Cardiac septum (tissue), 1 donor: ENCODE data around the gene DGKD. TPM values are rescaled to one million over a fixed set of nuclear protein-coding genes. Genes with fewer than 3 reads are reported as not detected.
A peak's percentile ranks its signal among the peaks of the same experiment; 100 is the strongest.
"Not testable (repeated sequence)": the region's sequence is repeated elsewhere in the genome, so short reads cannot be mapped to it uniquely, and the experiment has no call there.

ENCODE experiments used
- DNase-seq: peaks from one replicate; pipeline ENCODE4 v3.0.0-alpha.2; 2020; ENCODE audit warnings: low spot score
- intact Hi-C: fragments of 100-400 bp; cut with DNase I; formaldehyde crosslinking; loops from one replicate; pipeline ENCODE4 v1.14.0; 2022
- total RNA-seq: library from RNA; stranded (reverse); fragmentation: NEBNext Ultra II Directional; extraction: Animal tissue kit (Norgen Biotek cat#: 25700); gene quantifications from one replicate; pipeline ENCODE4 v1.2.1, GENCODE V29; 2021
- donor health status: DM: no; HTN: no; CAD: no.

DGKD gene
- total RNA-seq, 1 donor from 2014 or later, result 100 TPM

DNA sequence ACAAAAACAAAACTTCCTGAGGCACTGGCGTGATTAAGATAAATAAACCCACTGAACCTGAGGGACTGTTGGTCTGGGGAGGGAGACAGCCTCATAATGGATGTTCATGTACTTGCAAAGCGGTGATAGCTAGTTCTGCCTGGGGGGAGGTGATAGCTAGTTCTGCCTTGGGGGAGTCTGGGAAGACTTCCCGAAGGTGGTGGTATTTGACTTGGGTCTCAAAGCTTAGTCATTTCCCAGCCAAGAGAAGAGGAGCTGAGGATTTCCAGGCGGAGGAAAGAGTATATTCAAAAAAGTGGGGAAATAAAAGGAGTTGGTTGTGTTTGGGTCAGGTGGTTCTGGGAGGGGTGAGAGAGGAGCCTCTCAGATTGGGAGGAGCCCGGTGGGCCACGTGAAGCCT lies 24.7 kb downstream of the DGKD start:
- intact Hi-C loops, result no loop called here
- no peak for DNase-seq

DNA sequence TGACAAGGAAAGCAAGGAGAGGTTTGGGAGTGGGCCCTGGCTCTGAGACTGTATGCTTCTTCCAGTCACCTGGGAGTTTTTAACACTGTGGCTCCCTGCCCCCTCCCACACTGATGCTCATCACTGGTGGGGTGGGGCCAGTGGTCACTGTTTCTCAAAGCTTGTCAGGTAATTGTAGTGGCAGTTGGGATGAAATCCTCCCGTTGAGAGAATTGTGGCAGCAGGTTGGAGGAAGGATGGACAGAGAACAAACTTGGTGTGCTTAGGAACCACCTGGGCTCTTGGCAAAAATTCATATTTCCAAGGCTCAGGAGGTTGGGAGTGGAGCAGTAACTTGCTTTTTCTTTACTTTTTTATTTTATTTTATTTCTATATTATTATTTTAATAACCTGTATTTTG lies 25.1 kb downstream of the DGKD start:
- no peak for DNase-seq
- intact Hi-C loops, result no loop called here

DNA sequence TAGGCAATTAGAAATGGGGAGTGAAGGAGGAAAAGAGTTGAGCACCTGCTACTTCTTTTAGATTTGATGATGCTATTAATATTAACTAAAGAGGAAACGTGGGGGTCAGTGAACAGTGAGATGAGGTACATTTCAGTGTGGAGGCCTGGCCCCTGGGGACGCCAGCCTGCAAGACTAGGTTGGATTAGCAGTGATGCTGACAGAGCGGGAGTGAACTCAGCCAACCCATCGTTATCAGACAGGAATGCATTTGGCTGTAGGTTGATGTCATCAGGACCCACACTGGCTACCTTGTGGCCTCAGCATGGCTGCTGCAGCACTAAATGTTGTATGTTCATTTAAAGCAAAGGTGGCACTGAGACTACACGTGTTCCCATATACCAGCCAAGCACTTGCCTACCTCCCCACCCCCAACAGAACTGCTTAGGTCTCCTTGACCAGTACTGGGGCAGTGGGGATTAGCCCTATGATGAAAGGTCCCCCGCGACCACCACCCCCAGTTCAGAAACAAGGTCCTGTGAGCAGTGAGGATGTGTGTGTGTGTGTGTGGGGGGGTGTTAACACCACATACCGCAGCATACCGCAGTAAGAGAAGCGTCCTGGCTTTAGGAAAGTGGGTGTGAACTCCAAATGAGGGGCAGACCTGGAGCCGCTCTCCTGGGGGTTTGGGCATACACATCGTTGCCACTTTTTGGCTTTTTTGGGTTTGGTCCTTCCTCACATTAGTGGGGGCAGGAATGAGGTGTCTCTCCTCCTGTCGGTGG lies 26.0 kb downstream of the DGKD start:
- intact Hi-C loops, result no loop called here
- no peak for DNase-seq

DNA sequence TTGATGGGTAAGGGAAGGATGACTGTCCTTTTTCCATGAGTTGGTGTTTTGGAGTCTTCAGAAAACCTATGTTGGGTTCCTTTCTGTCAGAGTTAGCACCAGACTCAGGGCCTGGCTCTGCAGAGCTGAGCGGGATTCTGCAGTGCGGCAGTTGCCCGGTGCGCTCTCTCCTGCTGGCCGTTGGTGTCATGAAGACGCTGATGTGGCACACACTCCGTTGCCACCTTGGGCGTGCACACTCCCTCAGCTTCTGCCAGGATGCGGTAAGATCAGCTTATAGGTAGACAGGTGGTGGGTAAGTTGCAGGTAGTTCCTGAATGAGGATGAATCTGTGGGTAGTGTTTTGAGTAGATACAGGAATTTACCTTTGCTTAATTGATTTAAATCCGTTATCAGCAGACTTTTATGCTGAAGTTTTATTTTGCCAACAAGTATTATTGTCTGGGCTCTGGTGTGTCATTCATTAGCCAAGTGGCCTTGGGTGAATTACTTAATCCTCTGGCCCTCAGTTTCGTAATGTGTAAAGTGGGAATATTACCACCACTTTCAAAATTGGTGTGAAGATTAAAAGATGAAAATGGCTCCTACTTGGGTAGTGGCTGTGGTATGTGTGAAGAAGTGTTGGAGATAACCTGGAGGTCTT lies 26.8 kb downstream of the DGKD start:
- intact Hi-C loops, result no loop called here
- no peak for DNase-seq

DNA sequence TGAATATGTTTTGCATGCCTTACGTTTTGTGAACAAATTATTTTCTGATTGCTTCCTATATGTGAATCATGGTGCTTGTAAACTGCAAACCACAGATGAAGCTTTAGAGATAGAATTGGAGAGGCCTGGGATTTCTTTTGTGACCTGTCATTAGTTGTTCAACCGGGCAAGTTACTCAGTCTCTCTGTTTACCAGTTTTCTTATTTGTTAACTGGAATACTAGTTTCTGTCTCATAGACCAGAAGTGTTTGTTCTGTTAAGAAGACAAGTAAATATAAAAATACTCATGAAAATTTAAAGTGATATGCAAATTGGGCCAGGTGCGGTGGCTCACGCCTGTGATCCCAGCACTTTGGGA lies 27.3 kb downstream of the DGKD start:
- intact Hi-C loops, result no loop called here

DNA sequence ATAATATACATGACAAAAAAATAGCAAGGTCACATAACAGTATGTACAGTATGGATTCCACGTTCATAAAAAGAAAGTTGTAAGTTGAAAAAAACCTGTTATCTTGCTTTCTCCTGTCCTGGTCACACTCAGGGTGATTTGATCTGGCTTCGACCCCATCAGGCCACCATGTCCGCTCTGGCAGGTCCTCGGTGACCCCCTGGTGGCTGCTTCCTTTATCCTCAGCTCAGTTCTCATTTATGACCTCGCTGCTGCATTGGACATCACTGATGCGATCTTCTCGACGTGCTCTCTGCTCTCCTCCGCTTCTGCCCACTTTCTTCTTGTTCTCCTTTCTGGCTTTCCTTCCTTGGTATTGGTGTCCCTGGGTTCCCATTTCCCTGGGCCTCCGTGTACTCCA lies 29.7 kb downstream of the DGKD start:
- no peak for DNase-seq
- intact Hi-C loops, result no loop called here

More for the DNA sequence above, 27.3 kb downstream of the DGKD start:
- DNase-seq, result no peak

DNA sequence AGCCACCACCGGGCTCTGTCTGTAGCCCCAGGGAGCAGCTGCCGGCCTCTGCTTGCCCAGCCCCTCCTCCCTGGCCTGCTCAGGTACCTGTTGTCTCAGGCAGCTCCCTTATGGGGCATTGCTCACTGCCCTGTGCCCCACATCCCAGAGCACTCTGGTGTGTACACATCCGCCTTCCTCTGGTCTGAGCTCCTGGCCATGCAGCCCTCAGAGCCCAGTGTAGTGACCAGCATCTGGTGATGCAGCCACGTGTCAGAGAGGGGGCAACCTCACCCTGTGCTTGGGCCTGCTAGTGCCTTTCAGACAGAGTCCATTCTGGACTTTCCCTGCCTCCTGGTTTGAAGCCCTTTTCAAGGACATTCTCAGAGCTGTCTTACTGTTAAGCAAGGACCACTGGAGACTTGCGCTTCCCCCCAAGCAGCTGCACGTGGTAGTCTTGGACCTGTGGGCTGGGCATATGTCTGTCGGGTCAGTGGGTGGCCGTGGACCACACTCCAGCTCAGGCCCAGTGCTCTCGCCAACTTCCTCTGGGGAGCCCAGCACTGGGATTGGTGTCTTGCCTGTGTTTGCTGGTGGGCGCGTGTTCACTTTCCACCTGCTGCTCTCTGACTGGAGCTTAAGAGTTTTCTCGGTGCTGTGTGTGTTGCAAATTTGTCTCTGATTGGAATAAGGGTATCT lies 30.7 kb downstream of the DGKD start:
- no peak for DNase-seq
- intact Hi-C loops, result no loop called here

DNA sequence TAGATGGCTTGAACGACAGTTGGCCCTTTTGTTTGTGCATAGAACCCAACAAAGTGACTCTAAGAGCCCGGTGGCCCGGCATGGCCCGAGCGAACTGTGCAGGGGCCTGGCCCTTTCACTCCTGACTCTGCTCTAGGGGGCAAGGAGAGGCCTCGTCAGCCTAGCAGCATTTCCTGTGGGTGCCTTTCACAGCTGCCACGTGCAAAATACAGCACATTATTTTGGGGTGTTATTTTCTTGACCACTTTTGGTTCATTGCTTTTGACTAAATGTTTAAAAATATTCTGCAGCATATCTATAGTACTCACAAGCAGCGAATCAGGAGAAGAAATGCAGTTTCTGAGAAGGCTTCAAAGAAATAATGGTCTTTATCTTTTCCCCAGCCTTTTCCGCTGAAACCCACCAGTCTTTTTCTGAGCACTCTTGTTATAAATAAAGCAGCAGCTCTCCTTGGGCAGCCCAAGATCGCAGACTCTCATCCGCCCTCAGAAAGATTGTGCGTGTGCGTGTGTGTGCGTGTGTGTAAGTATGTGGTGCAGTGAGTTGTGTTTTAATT lies 31.3 kb downstream of the DGKD start:
- intact Hi-C loops, result loop anchor here (2.0 kb wide), 2 partner anchors 23 to 31 kb away; partner anchors contain the start of gene DGKD
- no peak for DNase-seq

DNA sequence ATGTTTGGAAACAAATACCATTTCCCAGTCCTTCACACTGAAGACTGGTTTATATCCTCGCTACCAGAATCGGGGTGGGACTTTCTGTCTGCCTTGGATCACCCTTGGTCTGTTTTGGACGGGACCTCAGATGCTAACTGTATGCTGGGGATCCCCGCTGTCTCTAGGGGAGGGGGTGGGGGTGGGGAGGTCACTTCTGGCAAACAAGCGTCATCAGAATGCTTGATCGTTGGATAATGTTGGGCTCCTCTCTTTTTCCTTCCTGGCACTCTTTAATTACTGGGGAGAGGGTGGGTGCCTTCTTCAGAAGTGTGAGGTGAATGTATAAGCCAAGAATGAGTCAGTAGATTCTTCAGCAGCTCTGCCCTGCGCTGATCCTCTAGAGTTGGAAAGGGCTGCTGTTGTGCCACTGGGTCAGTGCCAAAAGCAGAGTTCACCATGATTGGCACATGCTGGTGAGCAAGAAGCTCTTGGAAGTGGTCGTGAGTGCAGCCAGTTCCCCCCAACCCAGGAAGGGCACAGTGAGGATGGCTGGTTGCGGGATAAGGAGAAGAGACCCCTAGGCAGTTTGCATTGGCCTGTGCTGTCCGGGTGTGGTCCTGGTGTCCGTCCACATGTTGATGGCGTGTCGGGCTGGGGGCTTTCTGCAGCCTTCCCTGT lies 32.2 kb downstream of the DGKD start:
- DNase-seq, result no peak
- intact Hi-C loops, result loop anchor here (2.0 kb wide), 2 partner anchors 22 to 32 kb away; partner anchors contain the start of gene DGKD

DNA sequence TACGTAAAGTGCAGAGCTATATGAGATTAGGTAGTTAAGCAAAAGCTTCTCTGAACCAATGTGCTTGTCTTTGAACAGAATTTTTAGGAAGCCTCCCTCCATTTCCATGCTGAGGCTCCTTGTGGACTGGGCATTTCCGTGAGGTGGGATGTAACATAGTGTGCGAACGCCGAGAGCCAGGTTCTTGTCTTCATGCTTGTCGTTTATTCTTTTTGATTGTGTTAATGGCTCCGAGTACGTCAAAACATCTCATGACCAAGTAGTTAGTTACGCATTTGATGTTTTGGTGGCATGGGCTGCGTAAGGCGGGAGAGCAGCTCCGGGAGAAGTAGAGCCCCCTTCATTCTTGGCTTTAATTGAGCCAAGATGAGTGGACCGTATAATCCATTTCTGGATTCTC lies 32.9 kb downstream of the DGKD start:
- no peak for DNase-seq
- intact Hi-C loops, result loop anchor here (2.0 kb wide), 2 partner anchors 22 to 32 kb away; partner anchors contain the start of gene DGKD

DNA sequence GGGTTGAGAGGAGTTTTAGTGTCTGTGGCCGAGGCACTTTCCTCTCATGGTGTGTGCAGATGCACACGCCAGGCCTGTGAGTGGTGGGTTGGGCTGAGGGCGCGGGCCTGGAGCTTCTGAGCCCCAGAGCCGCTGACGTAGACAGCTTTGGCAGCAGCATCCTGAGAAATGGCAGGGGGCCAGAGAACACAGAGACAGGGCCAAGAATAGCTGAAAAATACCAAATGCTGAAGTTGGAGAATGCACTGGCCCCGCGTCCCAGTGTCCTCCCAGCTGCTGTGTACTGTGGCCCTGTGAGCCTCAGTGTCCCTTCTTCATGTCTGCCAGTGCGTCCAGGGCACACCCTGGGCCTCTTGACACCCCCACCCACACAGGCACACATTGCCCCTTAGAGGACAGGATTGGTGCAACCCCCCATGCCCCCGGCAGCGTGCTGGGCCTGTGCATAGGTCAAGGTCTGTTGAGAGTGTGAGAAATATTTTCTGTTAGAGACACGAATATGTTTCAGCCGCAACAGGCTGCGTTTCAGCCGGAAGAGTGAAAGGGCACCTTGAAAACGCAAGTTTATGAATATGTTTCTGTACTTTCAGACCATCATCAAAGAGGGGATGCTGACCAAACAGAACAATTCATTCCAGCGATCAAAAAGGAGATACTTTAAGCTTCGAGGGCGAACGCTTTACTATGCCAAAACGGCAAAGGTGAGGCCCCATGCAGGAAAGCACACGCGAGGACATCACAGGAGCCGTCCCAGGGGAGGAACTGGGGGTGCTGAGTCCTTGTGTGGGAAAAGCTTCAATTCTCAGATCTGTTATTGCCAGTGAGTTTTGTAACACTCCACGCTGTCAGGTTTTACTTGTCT lies 33.6 kb downstream of the DGKD start:
- DNase-seq, result peak; percentile 92
- intact Hi-C loops, result loop anchor here (2.0 kb wide), 2 partner anchors 21 to 33 kb away; partner anchors contain the start of gene DGKD

DNA sequence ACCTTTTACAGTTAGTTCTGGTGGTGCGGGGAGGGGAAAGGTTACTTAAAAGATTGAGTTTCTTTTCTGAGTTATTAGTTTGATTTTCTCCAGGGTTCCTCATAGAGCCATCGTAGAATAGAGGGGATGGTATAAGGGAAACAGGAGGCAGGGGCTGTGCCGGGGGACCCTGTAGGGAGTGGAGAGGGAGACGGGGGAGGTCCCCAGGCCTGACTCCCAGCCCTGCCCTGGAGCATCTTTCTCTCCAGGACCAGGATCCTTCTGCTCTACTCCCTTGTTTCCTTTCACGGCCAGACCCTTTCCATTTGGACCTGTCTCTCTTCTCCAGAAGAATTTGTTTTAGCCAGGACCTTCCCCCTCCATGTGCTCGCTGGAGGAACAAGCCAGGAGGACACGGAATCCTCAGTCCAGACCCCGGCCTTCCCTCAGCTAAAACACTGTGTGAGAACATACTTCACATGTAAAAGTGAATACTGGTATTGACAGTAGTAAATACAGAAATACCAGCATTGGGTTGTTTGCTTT lies 35.4 kb downstream of the DGKD start:
- DNase-seq, result no peak
- intact Hi-C loops, result no loop called here

DNA sequence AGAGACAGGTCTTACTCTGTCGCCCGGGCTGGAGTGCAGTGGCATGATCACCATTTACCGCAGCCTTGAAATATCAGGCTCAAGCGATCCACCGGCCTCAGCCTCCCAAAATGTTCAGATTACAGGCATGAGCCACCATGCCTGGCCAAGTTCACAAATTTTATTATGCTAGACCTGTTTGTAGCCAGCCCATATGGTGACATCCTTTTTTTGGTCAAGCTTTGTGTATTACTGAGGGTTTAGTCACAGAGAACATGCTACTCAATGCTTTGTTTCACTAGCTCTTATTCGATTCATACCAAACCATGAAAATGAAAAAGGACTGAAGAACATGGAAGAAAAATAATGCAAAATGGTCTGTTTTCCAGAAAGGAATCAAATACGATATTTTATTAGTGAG lies 41.4 kb downstream of the DGKD start:
- intact Hi-C loops, result no loop called here
- DNase-seq, result no peak

DNA sequence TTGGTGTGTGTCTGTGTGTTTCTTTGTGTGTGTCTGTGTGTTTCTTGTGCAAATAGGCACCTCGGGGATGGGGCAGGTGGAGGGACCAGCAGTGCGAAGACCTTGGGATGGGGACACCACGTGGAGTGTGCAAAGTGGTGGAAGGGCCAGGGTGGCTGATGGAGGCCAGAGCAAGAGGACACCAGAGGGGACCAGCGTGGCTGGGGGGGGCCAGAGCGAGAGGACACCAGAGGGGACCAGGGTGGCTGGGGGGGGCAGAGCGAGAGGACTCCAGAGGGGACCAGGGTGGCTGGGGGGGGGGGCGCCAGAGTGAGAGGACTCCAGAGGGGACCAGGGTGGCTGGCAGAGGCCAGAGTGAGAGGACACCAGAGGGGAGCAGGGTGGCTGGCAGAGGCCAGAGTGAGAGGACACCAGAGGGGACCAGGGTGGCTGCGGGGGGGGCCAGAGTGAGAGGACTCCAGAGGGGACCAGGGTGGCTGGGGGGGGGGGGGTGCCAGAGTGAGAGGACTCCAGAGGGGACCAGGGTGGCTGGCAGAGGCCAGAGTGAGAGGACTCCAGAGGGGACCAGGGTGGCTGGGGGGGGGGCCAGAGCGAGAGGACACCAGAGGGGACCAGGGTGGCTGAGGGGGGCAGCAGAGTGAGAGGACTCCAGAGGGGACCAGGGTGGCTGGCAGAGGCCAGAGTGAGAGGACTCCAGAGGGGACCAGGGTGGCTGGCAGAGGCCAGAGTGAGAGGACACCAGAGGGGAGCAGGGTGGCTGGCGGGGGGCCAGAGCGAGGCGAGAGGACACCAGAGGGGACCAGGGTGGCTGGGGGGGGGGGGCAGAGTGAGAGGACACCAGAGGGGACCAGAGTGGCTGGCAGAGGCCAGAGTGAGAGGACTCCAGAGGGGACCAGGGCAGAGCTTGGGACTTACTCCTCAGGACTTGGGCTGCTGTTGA lies 42.7 kb downstream of the DGKD start:
- intact Hi-C loops, DNase-seq: not testable (repeated sequence)

DNA sequence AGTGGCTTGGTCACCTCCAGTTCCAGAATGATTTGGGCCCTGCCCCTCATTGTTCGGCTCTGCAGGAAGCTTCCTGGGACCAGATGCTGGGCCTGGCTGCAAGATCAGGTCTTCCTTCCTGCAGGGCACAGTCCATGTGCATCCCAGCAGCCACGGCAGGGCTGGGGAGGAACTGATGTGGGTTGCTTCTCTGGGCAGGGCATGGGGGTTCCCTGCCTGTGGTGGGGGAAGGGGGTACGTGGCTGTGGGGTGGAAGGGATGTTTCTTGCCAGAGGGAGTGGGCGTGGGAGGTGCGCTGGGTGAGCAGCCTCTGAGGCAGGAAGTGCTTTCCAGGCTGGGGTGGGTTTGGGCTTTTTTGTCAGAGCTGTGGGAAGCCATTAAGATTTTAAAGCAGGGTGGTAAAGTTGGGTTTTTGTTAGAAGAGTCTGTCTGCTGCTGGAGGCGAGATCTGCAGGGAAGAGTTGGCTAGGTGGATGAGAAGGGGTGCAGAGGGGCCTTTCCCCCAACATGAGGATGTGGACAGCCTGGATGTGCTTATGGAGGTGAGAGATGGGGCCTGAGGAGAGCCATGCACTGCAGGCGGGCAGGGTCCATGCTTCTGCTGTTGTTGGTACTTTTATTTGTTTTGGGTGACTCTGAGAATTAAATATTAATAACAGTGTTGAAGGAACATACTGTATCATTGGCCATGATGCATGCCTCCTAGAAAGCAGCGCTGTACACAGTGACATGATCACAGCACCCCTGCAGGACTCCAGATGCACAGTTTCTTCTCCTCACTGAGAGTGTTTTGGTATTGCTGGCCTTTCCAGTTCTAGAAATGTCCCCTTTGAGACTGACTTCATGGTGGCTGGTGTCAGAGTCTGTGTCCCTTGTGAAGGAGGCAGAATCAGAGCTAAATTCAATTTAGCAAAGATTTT lies 45.3 kb downstream of the DGKD start:
- DNase-seq, result no peak
- intact Hi-C loops, result no loop called here

DNA sequence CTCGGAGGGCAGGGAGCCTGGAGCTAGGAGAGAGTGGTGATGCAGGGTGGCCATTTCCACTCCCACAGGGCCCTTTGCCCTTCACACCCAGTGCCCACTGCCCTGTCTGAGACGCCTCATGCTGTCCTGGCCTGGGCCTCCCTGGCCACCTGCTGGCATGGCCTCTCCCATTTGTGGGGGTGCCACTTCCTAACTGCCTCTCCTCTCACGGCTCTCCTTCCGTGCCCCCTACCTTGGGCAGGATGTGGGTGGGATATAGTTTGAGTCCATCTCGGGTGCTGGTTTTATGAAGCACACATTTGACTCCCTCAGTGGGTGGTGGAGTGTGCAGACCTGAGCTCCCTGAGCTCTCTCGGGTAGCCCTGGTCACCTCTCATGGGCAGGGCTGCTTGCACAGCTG lies 46.0 kb downstream of the DGKD start:
- DNase-seq, result no peak
- intact Hi-C loops, result no loop called here

DNA sequence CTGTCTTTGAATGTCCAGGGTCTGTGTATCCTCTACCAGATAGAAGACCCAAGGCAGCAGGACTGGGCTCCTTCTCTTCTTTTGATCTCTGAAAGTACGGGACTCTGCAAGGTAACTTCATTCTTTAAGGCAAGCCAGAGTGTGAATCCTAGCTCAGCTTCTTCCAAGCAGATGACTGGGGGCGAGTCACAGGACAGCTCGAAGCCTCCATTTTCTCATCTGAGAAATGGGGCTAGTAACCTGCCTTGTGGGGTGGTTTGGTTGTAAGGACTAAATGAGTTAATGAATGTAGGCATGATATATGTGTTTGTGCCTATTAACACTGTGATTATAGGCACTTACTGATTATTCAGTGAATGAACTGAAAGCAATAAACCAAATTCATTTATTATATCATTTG lies 46.7 kb downstream of the DGKD start:
- intact Hi-C loops, result no loop called here
- no peak for DNase-seq
